Measurements from ENCODE around the gene LHX6.

DNA sequence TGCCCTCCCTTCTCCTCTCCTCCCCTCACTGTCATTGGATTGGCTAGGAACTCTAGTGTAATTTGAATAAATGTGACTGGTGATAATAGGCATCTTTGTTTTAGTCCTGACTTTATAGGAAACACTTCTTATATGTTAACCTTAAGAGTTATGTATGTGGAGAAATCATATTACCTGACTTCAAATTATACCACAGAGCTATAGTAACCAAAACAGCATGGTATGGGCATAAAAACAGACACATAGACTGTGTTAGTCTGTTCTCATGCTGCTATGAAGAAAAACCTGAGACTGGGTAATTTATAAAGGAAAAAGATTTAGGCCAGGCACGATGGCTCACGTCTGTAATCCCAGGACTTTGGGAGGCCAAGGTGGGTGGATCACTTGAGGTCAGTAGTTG, 45.3 kb upstream of the LHX6 start:
- TF ChIP-seq CTCF (conservative IDR thresholded peaks at IDR 0.05 in 1 of 2, IDR thresholded peaks at IDR 0.05 in 1 of 2; ENCODE audit: low read depth in 1 of 2, low read length in 2 of 2) (no peak), EZH2 (IDR thresholded peaks at IDR 0.05; ENCODE audit: low read length, missing control alignments) (no peak)

All from fibroblast of lung (primary cell).